Nephron progenitor cell (in vitro differentiated cells): ENCODE data around the gene TARDBP.
"Not testable (repeated sequence)": the region's sequence is repeated elsewhere in the genome, so short reads cannot be mapped to it uniquely, and the experiment has no call there.

Experiments
- DNase-seq: peaks from one replicate; pipeline ENCODE4 v3.0.0; 2021
- H3K27ac Mint-ChIP-seq: 2 replicates; pipeline ENCODE4 v1.8.0; 2021; ENCODE audit warnings: mild to moderate bottlenecking, moderate library complexity, mixed read lengths
- H3K27me3 Mint-ChIP-seq: 2 replicates; pipeline ENCODE4 v1.8.0; 2021; ENCODE audit warnings: mild to moderate bottlenecking, low read depth, mixed read lengths; ENCODE audit not compliant: poor library complexity
- H3K36me3 Mint-ChIP-seq: 2 replicates; pipeline ENCODE4 v1.8.0; 2021; ENCODE audit warnings: low read depth, mixed read lengths
- H3K4me1 Mint-ChIP-seq: 2 replicates; pipeline ENCODE4 v1.8.0; 2021; ENCODE audit warnings: mixed read lengths
- H3K4me3 Mint-ChIP-seq: 2 replicates; pipeline ENCODE4 v1.8.0; 2021; ENCODE audit warnings: mild to moderate bottlenecking, moderate library complexity, mixed read lengths
- H3K9me3 Mint-ChIP-seq: 2 replicates; pipeline ENCODE4 v1.8.0; 2021; ENCODE audit warnings: mild to moderate bottlenecking, moderate library complexity, mixed read lengths
- TF ChIP-seq, protein P1 (sequence below): fragments of 200-600 bp; sonication (generic); IDR thresholded peaks from 2 replicates; pipeline ENCODE4 v1.5.0; 2021; ENCODE audit warnings: antibody characterized with exemption

TARDBP gene

DNA sequence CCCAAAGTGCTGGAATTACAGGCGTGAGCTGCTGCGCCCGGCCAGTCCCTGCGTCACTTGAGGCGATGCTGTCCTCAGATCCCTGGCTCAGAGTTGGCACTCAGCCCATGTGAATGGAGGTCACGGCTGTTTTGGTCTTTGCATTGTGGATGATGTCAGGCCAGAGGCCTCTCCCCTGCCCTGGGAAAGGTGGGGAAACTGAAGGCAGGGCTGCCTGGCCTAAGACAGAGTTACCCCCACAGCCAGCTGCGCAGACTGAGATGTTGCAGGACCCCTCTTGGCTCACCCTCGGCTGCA, 33.8 kb downstream of the TARDBP start:
- no peaks in the 10 kb centered on the region for H3K9me3 Mint-ChIP-seq
- DNase-seq = no peak
- H3K4me3 Mint-ChIP-seq = no peak overlapping the region
- TF ChIP-seq, protein P1, sequence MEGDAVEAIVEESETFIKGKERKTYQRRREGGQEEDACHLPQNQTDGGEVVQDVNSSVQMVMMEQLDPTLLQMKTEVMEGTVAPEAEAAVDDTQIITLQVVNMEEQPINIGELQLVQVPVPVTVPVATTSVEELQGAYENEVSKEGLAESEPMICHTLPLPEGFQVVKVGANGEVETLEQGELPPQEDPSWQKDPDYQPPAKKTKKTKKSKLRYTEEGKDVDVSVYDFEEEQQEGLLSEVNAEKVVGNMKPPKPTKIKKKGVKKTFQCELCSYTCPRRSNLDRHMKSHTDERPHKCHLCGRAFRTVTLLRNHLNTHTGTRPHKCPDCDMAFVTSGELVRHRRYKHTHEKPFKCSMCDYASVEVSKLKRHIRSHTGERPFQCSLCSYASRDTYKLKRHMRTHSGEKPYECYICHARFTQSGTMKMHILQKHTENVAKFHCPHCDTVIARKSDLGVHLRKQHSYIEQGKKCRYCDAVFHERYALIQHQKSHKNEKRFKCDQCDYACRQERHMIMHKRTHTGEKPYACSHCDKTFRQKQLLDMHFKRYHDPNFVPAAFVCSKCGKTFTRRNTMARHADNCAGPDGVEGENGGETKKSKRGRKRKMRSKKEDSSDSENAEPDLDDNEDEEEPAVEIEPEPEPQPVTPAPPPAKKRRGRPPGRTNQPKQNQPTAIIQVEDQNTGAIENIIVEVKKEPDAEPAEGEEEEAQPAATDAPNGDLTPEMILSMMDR = no peak
- peaks cover 20% of the 10 kb centered on the region for H3K4me1 Mint-ChIP-seq
- H3K27ac Mint-ChIP-seq = no peak overlapping the region
- peaks cover 4% of the 10 kb centered on the region for H3K27me3 Mint-ChIP-seq
- H3K36me3 Mint-ChIP-seq = no peaks in the 10 kb centered on the region

DNA sequence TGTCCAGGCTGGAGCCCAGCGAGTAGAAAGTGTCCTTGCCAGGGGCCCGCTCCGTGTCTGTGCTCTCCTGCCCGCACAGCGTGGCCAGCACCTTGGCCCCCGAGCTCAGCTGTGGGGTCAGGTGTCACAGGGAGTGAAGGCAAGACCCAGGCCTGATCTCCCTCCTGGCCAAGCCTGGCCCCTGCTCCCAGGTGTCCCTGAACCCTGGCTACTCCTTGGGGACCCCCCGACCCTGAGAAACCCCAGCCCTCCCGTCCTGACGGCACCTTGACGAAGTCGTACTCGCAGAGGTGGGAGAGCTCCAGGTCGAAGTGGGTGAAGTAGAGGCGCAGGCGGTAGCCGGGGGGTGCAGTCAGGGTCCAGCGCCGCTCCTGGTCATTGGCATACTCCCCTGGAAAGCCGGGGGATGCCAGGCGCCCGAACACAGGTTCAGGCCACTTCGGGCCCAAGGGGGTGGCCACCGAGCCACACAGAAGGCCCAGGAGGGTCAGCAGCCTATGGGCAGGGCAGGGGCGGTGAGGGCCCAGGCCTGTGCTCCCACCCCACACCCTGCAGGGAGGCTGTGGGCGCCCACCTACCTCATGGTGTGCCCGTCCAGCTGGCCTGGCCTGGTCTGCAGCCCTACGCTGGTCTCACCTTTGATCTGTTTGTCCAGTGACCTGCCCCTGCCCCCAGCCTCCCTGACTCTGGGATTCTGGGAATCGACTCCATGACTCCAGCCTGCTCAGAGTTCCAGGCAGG, 34.3 kb downstream of the TARDBP start, which contains the start of gene MASP2:
TSS of gene MASP2 (minus strand) at position 615 of the 741 bp plus-strand sequence. CDS start at position 583, 32 bp downstream.
- Mint-ChIP-seq H3K4me1 (peaks cover 20% of the 10 kb centered on the region), H3K27ac (no peak within 1 kb of the TSS), H3K4me3 (no peak within 1 kb of the TSS), H3K27me3 (peaks cover 4% of the 10 kb centered on the region), H3K9me3 (no peaks in the 10 kb centered on the region), H3K36me3 (no peaks in the 10 kb centered on the region)
- no peak for DNase-seq
- TF ChIP-seq, protein P1 = no peak

DNA sequence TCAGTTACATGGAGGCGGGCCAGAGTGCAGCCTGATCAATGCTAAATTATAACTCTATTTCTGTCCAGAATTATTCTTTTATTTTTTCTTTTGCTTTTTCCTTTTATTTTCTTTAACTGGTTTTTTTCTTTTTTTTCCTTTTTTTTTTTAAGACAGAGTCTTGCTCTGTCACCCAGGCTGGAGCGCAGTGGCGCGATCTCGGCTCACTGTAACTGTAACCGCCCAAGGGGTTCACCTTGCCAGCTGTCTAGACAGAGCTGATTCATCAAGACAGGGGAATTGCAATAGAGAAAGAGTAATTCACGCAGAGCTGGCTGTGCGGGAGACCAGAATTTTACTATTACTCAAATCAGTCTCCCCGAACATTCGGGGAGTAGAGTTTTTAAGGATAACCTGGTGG, 38.7 kb downstream of the TARDBP start:
- not testable (repeated sequence) for H3K4me3 Mint-ChIP-seq, H3K27me3 Mint-ChIP-seq, H3K36me3 Mint-ChIP-seq, H3K27ac Mint-ChIP-seq, H3K9me3 Mint-ChIP-seq, DNase-seq
- H3K4me1 Mint-ChIP-seq = peaks cover 11% of the 10 kb centered on the region

DNA sequence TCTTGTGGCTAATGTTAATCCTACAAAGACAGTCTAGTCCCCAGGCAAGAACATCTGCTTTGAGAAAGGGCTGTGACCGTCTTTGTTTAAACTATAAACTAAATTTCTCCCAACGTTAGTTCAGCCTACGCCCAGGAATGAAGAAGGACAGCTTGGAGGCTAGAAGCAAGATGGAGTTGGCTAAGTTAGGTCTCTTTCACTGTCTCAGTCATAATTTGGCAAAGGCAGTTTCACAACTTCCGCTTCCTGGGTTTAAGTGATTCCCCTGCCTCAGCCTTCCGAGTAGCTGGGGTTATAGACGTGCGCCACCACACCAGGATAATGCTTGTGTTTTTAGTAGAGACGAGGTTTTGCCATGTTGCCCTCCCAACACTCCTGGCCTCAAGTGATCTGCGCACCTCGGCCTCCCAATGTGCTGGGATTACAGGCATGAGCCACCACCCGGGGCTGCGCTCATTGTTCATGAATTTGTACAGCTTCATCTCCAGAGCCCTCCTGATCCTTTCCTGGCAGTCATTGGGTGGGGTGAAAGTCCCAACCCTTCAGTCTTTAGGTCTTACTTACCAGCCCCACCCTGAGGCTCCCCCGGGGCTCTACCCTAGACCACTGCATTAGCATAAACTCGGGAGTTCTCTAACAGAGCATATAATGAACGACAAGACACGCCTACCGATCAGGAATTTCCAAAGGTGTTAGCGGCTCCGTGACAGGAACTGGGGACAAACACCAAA, 39.5 kb downstream of the TARDBP start:
- no peak overlapping the region for H3K27ac Mint-ChIP-seq
- H3K9me3 Mint-ChIP-seq = no peaks in the 10 kb centered on the region
- peaks cover 5% of the 10 kb centered on the region for H3K4me1 Mint-ChIP-seq
- peaks cover 4% of the 10 kb centered on the region for H3K27me3 Mint-ChIP-seq
- H3K36me3 Mint-ChIP-seq = peaks cover 1% of the 10 kb centered on the region
- no peak for DNase-seq
- TF ChIP-seq, protein P1 = no peak
- H3K4me3 Mint-ChIP-seq = no peak overlapping the region

DNA sequence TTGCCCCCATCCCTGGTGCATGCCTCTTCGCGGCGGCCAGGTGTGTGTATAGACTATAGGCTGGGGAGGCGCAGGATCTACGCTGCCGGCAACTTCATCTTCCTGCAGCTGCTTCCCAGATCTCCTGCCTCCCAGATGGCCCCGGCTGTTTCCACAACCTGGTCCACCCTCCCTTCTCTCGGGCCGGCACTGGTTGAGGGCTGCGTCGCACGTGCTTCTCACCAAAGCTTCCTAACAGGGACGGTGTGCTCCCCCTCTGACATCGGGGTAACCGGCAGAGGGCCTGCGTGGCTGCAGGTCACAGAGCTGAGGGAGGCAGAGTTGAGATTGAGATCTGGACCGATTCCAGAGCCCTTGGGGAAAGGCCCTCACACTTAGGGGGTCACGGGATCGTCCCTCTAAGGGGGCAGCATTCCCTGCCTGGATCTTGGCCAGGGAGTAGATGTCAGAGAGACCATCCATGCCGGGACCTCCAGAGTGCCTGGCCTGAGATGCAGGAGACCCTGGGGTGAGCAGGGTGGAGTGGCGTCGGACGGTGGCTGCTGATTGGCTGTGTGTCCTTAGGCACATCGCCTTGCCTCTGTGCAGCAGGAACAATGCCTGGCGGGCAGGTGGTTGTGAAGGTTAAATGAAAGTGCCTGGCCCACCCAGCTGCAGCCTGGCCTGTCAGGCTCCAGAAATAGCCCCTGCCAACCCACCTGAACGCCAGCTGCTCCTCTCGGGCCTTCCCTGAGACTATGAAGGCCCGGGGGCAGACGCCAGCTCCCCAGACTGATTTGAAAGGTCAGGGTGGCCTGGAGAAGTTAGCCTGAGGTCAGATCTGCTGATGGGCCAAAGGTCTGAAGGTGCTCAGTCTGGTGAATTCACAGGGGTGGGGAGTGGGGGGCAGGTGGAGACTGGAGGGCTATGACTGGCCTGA, 40.6 kb downstream of the TARDBP start:
- no peak overlapping the region for H3K4me3 Mint-ChIP-seq
- H3K4me1 Mint-ChIP-seq = no peaks in the 10 kb centered on the region
- TF ChIP-seq, protein P1 = no peak
- H3K27ac Mint-ChIP-seq = no peak overlapping the region
- DNase-seq = no peak
- H3K27me3 Mint-ChIP-seq = no peaks in the 10 kb centered on the region
- peaks cover 10% of the 10 kb centered on the region for H3K36me3 Mint-ChIP-seq
- no peaks in the 10 kb centered on the region for H3K9me3 Mint-ChIP-seq

DNA sequence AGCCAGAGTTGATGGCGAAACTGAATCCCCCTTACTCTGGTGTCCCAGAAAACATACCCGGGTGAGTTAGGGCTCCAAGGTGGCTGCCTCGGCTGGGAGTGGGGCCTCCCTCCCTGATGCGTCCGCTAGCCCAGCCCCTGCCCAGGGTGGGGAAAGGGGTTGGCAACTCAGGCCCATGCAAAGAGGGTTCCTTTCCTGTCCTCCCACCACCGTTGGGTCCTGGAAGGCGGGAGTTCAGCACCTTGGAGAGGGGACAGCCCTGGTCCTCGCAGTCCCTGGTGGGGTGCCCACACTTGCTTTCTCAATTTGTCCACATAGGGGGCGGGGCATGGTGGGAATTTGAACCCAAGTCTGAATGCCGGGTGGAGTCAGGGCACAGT, 41.3 kb downstream of the TARDBP start:
- Mint-ChIP-seq H3K9me3 (no peaks in the 10 kb centered on the region), H3K4me3 (no peak overlapping the region), H3K27me3 (no peaks in the 10 kb centered on the region), H3K27ac (no peak overlapping the region), H3K4me1 (peaks cover 2% of the 10 kb centered on the region), H3K36me3 (peaks cover 13% of the 10 kb centered on the region)
- TF ChIP-seq, protein P1 = no peak
- peak; percentile 83 for DNase-seq
